GM23338 (cell line): ENCODE data around the gene ARHGEF2.
A peak's percentile ranks its signal among the peaks of the same experiment; 100 is the strongest.

Experiments
- CREB1 ChIP-seq: fragments of 250-450 bp; sonication (Bioruptor Pico); IDR thresholded peaks from 2 replicates; pipeline ENCODE4 v1.5.0; 2020; ENCODE audit warnings: low read depth, mild to moderate bottlenecking, moderate library complexity
- CTCF ChIP-seq, 2 experiments: fragments of 200-600 bp in 1 of 2; sonication (generic) in 1 of 2; conservative IDR thresholded peaks; 2 replicates each; pipeline versions ENCODE4 v1.5.1 to v1.6.1; 2016 to 2017; ENCODE audit warnings: antibody characterized with exemption in 2 of 2, low read depth in 2 of 2, mild to moderate bottlenecking in 2 of 2, moderate library complexity in 1 of 2
- EZH2 ChIP-seq: fragments of 200-600 bp; sonication (generic); IDR thresholded peaks from one replicate; pipeline ENCODE4 v1.8.0; 2017; ENCODE audit warnings: antibody characterized with exemption, mild to moderate bottlenecking, low read depth; ENCODE audit not compliant: unreplicated experiment
- POLR2AphosphoS5 ChIP-seq: IDR thresholded peaks from 2 replicates; pipeline ENCODE4 v1.6.1; 2016; ENCODE audit warnings: antibody characterized with exemption, low read depth
- TF ChIP-seq, protein P1 (sequence below): fragments of 250-450 bp; sonication (Bioruptor Pico); IDR thresholded peaks from 2 replicates; pipeline ENCODE4 v1.5.0; 2020; ENCODE audit warnings: mild to moderate bottlenecking, moderate library complexity

- TF ChIP-seq EZH2 (no peak), CTCF (conservative IDR thresholded peaks at IDR 0.05; ENCODE audit: low read depth in 2 of 2) (no peak), POLR2AphosphoS5 (peak; percentile 97), CREB1 (peak; percentile 66)
- TF ChIP-seq, protein P1, sequence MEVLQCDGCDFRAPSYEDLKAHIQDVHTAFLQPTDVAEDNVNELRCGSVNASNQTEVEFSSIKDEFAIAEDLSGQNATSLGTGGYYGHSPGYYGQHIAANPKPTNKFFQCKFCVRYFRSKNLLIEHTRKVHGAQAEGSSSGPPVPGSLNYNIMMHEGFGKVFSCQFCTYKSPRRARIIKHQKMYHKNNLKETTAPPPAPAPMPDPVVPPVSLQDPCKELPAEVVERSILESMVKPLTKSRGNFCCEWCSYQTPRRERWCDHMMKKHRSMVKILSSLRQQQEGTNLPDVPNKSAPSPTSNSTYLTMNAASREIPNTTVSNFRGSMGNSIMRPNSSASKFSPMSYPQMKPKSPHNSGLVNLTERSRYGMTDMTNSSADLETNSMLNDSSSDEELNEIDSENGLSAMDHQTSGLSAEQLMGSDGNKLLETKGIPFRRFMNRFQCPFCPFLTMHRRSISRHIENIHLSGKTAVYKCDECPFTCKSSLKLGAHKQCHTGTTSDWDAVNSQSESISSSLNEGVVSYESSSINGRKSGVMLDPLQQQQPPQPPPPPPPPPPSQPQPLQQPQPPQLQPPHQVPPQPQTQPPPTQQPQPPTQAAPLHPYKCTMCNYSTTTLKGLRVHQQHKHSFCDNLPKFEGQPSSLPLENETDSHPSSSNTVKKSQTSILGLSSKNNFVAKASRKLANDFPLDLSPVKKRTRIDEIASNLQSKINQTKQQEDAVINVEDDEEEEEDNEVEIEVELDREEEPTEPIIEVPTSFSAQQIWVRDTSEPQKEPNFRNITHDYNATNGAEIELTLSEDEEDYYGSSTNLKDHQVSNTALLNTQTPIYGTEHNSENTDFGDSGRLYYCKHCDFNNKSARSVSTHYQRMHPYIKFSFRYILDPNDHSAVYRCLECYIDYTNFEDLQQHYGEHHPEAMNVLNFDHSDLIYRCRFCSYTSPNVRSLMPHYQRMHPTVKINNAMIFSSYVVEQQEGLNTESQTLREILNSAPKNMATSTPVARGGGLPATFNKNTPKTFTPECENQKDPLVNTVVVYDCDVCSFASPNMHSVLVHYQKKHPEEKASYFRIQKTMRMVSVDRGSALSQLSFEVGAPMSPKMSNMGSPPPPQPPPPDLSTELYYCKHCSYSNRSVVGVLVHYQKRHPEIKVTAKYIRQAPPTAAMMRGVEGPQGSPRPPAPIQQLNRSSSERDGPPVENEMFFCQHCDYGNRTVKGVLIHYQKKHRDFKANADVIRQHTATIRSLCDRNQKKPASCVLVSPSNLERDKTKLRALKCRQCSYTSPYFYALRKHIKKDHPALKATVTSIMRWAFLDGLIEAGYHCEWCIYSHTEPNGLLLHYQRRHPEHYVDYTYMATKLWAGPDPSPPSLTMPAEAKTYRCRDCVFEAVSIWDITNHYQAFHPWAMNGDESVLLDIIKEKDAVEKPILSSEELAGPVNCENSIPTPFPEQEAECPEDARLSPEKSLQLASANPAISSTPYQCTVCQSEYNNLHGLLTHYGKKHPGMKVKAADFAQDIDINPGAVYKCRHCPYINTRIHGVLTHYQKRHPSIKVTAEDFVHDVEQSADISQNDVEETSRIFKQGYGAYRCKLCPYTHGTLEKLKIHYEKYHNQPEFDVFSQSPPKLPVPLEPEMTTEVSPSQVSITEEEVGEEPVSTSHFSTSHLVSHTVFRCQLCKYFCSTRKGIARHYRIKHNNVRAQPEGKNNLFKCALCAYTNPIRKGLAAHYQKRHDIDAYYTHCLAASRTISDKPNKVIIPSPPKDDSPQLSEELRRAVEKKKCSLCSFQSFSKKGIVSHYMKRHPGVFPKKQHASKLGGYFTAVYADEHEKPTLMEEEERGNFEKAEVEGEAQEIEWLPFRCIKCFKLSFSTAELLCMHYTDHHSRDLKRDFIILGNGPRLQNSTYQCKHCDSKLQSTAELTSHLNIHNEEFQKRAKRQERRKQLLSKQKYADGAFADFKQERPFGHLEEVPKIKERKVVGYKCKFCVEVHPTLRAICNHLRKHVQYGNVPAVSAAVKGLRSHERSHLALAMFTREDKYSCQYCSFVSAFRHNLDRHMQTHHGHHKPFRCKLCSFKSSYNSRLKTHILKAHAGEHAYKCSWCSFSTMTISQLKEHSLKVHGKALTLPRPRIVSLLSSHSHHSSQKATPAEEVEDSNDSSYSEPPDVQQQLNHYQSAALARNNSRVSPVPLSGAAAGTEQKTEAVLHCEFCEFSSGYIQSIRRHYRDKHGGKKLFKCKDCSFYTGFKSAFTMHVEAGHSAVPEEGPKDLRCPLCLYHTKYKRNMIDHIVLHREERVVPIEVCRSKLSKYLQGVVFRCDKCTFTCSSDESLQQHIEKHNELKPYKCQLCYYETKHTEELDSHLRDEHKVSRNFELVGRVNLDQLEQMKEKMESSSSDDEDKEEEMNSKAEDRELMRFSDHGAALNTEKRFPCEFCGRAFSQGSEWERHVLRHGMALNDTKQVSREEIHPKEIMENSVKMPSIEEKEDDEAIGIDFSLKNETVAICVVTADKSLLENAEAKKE (CRISPR knock-in tag), result no peak
Measured at GRCh38 chr1:156020293-156021092, 42.1 kb upstream of the ARHGEF2 start, which contains the start of gene SSR2.
